Small intestine (tissue), 7 donors: ENCODE results near the gene IQUB. TPM values are rescaled to one million over a fixed set of nuclear protein-coding genes. Genes with fewer than 3 reads are reported as not detected.
A peak's percentile ranks its signal among the peaks of the same experiment; 100 is the strongest.

Experiments
- DNase-seq, 2 donors: peaks; one replicate each; pipeline versions ENCODE4 v3.0.0 to v3.0.0-alpha.2; 2013
- FAIRE-seq: peaks from 2 replicates; lab custom pipeline; 2012; peaks lifted over from hg19 to GRCh38; lab: Jason Lieb, UNC
- H3K27ac ChIP-seq, 3 donors: one replicate each; pipeline ENCODE4 v1.5.1; 2013; ENCODE audit warnings: low read length in 2 of 3, mild to moderate bottlenecking in 2 of 3, control low read depth in 1 of 3, inconsistent platforms in 1 of 3, low read depth in 1 of 3, moderate library complexity in 1 of 3
- H3K27me3 ChIP-seq, 3 donors: one replicate each; pipeline ENCODE4 v1.6.1; 2013; ENCODE audit warnings: low read length in 3 of 3, inconsistent platforms in 1 of 3; ENCODE audit not compliant: control insufficient read depth in 3 of 3, insufficient read depth in 3 of 3
- H3K36me3 ChIP-seq, 3 donors: one replicate each; pipeline ENCODE4 v1.6.1; 2013; ENCODE audit warnings: low read length in 3 of 3, inconsistent platforms in 1 of 3, low read depth in 1 of 3, mild to moderate bottlenecking in 1 of 3, moderate library complexity in 1 of 3; ENCODE audit not compliant: control insufficient read depth in 3 of 3, insufficient read depth in 2 of 3
- H3K4me1 ChIP-seq, 3 donors: one replicate each; pipeline ENCODE4 v1.6.1; 2013; ENCODE audit warnings: low read length in 2 of 3, inconsistent platforms in 1 of 3, low read depth in 1 of 3, mild to moderate bottlenecking in 1 of 3, moderate library complexity in 1 of 3; ENCODE audit not compliant: control insufficient read depth in 3 of 3, insufficient read depth in 2 of 3
- H3K4me3 ChIP-seq, 3 donors: one replicate each; pipeline ENCODE4 v1.5.1; 2013; ENCODE audit warnings: low read length in 3 of 3, control low read depth in 1 of 3, inconsistent platforms in 1 of 3, low read depth in 1 of 3, mild to moderate bottlenecking in 1 of 3, moderate library complexity in 1 of 3
- H3K9me3 ChIP-seq, 2 donors: one replicate each; pipeline ENCODE4 v1.6.1; 2013; ENCODE audit warnings: low read depth in 1 of 2, low read length in 1 of 2; ENCODE audit not compliant: control insufficient read depth in 2 of 2, insufficient read depth in 1 of 2
- WGBS, 3 donors: extraction: QIAGEN DNeasy Blood & Tissue Kit; methylation state at CpG; one replicate each; pipeline ENCODE4 v1.1.7; 2013; 5-methylcytosine and 5-hydroxymethylcytosine counted together
- polyA plus RNA-seq, 4 donors: library from polyadenylated mRNA; stranded (reverse) in 3 of 4; unstranded in 1 of 4; fragments of 200-250 nt in 3 of 4; fragments of 120-200 nt in 1 of 4; gene quantifications; one replicate each; pipeline versions ENCODE4 v1.2.1 to v1.2.3, GENCODE V29; 2013
- donor health status: healthy with polysubstance abuse.
- donor health status: control.
- donor health status: control.
- donor health status: Bipolar disorder and iron deficiency.
- donor health status: healthy.

The IQUB gene
- polyA plus RNA-seq, 4 donors, result 0.03 to 0.22 (median 0.19) TPM; not detected in 1

GRCh38 chr7:123472327-123472726 lies 62.1 kb downstream of the IQUB start:
- no peak for DNase-seq
- Histone ChIP-seq H3K27me3 (no peaks in the 10 kb centered on the region), H3K9me3 (no peaks in the 10 kb centered on the region), H3K4me1 (no peaks in the 10 kb centered on the region), H3K36me3 (no peaks in the 10 kb centered on the region), H3K27ac (no peak overlapping the region), H3K4me3 (no peak overlapping the region)
- no peak for FAIRE-seq
- 86 to 91% (median 91%) methylated on average over 2 of the region's 2 CpGs for WGBS, 3 donors

GRCh38 chr7:123468303-123468702 lies 66.1 kb downstream of the IQUB start:
- Histone ChIP-seq H3K4me3 (no peak overlapping the region), H3K27ac (no peak overlapping the region), H3K36me3 (no peaks in the 10 kb centered on the region), H3K27me3 (peaks cover 0 to 2% (median 0%) of the 10 kb centered on the region in 3 donors), H3K9me3 (no peaks in the 10 kb centered on the region), H3K4me1 (no peaks in the 10 kb centered on the region)
- FAIRE-seq (no peak), DNase-seq (no peak)
- WGBS, 3 donors, result 64 to 83% (median 75%) methylated on average over 5 of the region's 5 CpGs

DNA sequence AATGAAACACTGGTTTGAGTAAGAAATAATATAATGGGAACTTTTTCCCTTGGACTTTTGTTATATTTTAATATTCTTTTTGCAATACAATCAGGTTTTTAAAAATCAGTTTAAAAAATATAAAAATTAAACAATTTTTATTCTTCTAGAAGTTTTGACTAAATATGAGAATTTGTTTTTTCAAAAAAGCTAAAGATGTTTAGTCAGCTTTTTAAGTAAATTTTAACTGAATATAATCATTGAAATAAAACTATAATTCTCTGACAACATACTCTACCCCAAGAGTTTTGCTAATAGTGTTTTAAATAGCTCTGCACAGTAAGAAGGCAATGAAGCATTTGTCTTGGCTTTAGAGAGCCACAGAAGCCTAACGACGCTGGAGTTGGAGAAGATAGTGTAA lies 70.5 kb downstream of the IQUB start:
- Histone ChIP-seq H3K4me1 (no peaks in the 10 kb centered on the region), H3K36me3 (no peaks in the 10 kb centered on the region), H3K27me3 (peaks cover 0 to 2% (median 0%) of the 10 kb centered on the region in 3 donors), H3K27ac (no peak overlapping the region), H3K9me3 (no peaks in the 10 kb centered on the region), H3K4me3 (no peak overlapping the region)
- WGBS, 3 donors, result 72 to 88% (median 79%) methylated on average over 2 of the region's 2 CpGs
- FAIRE-seq (peak; percentile 88), DNase-seq (no peak)

DNA sequence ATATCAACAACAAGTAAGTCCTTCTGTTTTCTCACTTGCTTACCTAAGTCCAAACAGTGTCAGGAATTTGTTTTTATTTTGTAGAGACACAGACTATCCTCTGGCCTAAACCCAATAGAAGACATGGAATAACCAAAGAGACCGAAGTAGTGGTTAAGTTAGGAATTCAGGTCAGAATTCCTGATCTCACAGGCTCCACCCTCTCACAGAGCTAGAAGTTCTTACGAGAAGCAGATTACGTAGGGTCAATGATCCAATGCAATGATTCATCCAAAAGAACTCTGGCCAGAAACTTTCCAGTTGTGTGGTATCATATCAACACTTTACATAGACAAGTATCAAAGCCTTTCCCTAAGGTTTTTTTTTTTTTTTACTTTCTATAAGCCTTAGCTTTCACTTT lies 73.8 kb downstream of the IQUB start:
- 35 to 49% (median 38%) methylated on average over 3 of the region's 3 CpGs for WGBS, 3 donors
- Histone ChIP-seq H3K4me3 (no peak overlapping the region), H3K36me3 (no peaks in the 10 kb centered on the region), H3K27me3 (no peaks in the 10 kb centered on the region), H3K27ac (no peak overlapping the region), H3K9me3 (no peaks in the 10 kb centered on the region), H3K4me1 (no peaks in the 10 kb centered on the region)
- peak in 1 of 2 donors; percentile 3 for DNase-seq
- FAIRE-seq, result no peak

- Histone ChIP-seq H3K36me3 (no peaks in the 10 kb centered on the region), H3K4me3 (no peak overlapping the region), H3K4me1 (no peaks in the 10 kb centered on the region), H3K27ac (no peak overlapping the region), H3K27me3 (no peaks in the 10 kb centered on the region), H3K9me3 (peaks cover 0 to 2% of the 10 kb centered on the region in 2 donors)
- no peak for DNase-seq
- FAIRE-seq, result no peak
- WGBS, 3 donors, result 14 to 49% (median 17%) methylated on average over 1 of the region's 1 CpG
These were observed 78.4 kb downstream of the IQUB start for GRCh38 chr7:123455965-123456470.

GRCh38 chr7:123440101-123440548 lies 94.3 kb downstream of the IQUB start:
- FAIRE-seq, result no peak
- H3K9me3 ChIP-seq, result no peaks in the 10 kb centered on the region
- H3K4me3 ChIP-seq, result no peak overlapping the region
- WGBS, 3 donors, result 15 to 33% (median 32%) methylated on average over 2 of the region's 2 CpGs
- no peaks in the 10 kb centered on the region for H3K27me3 ChIP-seq
- no peaks in the 10 kb centered on the region for H3K4me1 ChIP-seq
- DNase-seq, result no peak
- H3K27ac ChIP-seq, result no peak overlapping the region
- no peaks in the 10 kb centered on the region for H3K36me3 ChIP-seq

GRCh38 chr7:123439191-123439590 lies 95.2 kb downstream of the IQUB start:
- 15 to 38% (median 26%) methylated on average over 1 of the region's 1 CpG for WGBS, 3 donors
- DNase-seq (no peak), FAIRE-seq (no peak)
- Histone ChIP-seq H3K4me3 (no peak overlapping the region), H3K27ac (no peak overlapping the region), H3K4me1 (no peaks in the 10 kb centered on the region), H3K27me3 (no peaks in the 10 kb centered on the region), H3K9me3 (no peaks in the 10 kb centered on the region), H3K36me3 (no peaks in the 10 kb centered on the region)

GRCh38 chr7:123437447-123437995 lies 96.9 kb downstream of the IQUB start:
- H3K9me3 ChIP-seq, result no peaks in the 10 kb centered on the region
- H3K27ac ChIP-seq, result no peak overlapping the region
- no peaks in the 10 kb centered on the region for H3K36me3 ChIP-seq
- DNase-seq (no peak), FAIRE-seq (no peak)
- no peak overlapping the region for H3K4me3 ChIP-seq
- no peaks in the 10 kb centered on the region for H3K4me1 ChIP-seq
- H3K27me3 ChIP-seq, result no peaks in the 10 kb centered on the region
- WGBS, 3 donors, result 63 to 75% (median 65%) methylated on average over 2 of the region's 2 CpGs
